HG03342 (cell line): ENCODE measurements around the gene CLCF1.
A peak's percentile ranks its signal among the peaks of the same experiment; 100 is the strongest.
"Not testable (repeated sequence)": the region's sequence is repeated elsewhere in the genome, so short reads cannot be mapped to it uniquely, and the experiment has no call there.

Source experiments
- ATAC-seq: cut with Tn5 transposase; IDR thresholded peaks from one replicate; pipeline ENCODE4 v1.9.1; 2021; ENCODE audit warnings: mild to moderate bottlenecking, moderate library complexity; ENCODE audit not compliant: unreplicated experiment

The CLCF1 gene

GRCh38 chr11:67345247-67345919 lies 28.0 kb downstream of the CLCF1 start:
- no peak for ATAC-seq

DNA sequence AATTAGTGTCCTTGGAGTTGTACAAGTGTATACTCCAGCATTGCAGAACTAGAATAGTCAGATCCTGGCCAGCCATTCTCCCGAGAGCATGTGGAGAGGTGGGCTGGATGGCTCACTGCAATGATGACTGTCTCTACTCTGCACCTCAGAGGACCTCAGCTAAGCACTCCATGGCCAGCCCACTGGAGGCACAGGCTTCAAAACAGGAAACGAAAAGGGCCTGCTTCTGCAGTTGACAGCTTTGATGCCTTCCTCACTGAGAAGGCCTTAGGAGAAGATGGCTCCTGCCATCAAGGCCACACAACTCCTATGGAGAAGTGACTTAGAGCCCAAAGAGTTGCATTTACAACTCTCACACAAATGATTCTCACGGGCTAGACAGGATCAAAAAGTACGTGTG lies 29.1 kb downstream of the CLCF1 start:
- no peak for ATAC-seq

DNA sequence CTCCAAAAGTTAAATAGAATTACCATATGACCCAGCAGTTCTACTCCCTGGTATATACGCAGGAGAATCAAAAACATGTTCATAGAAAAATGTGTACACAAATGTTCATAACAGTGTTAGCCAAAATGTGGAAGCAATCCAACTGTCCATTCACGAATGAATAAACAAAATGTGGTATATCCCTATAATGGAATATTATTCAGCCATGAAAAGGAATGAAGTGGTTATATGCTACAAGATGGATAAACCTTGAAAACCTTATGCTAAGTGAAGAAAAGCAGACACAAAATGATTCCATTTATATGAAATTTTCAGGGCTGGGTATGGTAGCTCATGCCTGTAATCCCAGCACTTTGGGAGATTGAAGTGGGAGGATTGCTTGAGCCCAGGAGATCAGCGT lies 36.1 kb downstream of the CLCF1 start:
- no peak for ATAC-seq

GRCh38 chr11:67332081-67332691 lies 41.2 kb downstream of the CLCF1 start:
- ATAC-seq: no peak

- no peak for ATAC-seq
Observed at GRCh38 chr11:67323526-67323925, 49.9 kb downstream of the CLCF1 start.

- ATAC-seq: no peak
Observed at GRCh38 chr11:67322049-67322448, 51.3 kb downstream of the CLCF1 start.

- ATAC-seq: no peak
Observed at GRCh38 chr11:67321313-67321871, 52.0 kb downstream of the CLCF1 start.

DNA sequence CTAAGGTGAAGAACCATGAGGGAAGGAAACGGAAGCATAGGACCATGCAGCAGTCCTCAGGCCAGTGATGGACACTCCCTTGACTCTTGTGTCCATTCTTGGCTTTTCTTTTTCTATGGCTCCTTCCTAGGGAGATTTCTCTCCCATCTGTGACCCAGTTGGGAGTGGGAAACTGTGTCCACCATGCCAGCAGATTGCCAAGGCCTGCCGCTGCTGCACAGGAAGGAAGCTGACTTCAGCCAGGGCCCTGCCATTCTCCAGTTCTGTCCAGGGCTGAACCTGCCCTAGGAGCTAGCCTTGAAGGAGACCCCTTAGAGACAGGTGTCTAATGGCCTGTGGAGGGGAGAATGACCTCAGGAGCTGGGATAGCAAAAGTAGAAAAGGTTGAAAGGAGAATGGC lies 52.7 kb downstream of the CLCF1 start:
- no peak for ATAC-seq

- ATAC-seq: no peak
Observed at GRCh38 chr11:67320011-67320410, 53.4 kb downstream of the CLCF1 start.

DNA sequence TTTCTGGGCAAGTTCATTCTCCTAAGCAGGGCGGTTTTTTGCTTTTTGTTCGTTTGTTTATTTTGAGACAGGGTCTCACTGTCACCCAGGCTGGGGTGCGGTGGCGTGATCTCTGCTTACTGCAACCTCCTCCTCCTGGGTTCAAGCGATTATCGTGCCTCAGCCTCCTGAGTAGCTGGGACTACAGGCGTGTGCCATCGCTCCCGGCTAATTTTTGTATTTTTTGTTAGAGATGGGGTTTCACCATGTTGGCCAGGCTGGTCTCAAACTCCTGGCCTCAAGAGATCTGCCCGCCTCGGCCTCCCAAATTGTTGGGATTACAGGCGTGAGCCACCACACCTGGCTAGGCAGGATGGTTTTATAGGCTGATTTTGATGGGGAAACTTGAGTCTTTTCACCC lies 54.5 kb downstream of the CLCF1 start:
- not testable (repeated sequence) for ATAC-seq

DNA sequence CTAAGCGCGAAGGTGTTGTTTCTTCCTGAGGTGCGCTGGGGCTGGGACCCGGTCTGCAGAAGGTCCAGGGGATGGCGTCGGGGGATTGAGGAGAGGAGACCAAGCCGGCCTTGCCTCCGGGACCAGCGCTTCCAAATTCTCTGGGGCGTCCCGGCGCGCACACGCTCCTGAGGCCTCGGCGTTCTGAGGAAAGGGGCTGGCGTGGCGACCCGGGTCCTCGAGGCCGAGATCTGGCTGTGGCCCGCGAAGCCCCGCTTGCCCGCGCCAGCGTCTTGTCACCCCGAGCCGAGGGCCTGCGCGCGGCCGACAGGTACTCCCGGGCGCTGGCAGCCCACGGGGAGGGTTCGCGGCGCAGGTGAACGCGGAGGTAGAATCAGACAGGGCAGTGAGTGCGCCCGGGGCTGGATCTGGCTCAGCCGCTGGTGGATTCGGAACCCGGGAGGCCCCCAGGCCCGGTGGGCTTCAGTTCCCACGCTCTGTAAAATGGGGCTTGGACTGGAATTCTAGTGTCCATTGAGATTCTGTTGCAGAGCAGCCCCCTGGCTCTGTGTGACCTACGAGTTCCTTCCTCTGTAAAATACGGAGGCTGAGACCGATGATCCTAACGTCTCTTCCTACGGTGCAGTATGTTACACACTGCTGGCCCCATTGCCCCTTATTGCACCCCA lies 55.4 kb downstream of the CLCF1 start:
- no peak for ATAC-seq

DNA sequence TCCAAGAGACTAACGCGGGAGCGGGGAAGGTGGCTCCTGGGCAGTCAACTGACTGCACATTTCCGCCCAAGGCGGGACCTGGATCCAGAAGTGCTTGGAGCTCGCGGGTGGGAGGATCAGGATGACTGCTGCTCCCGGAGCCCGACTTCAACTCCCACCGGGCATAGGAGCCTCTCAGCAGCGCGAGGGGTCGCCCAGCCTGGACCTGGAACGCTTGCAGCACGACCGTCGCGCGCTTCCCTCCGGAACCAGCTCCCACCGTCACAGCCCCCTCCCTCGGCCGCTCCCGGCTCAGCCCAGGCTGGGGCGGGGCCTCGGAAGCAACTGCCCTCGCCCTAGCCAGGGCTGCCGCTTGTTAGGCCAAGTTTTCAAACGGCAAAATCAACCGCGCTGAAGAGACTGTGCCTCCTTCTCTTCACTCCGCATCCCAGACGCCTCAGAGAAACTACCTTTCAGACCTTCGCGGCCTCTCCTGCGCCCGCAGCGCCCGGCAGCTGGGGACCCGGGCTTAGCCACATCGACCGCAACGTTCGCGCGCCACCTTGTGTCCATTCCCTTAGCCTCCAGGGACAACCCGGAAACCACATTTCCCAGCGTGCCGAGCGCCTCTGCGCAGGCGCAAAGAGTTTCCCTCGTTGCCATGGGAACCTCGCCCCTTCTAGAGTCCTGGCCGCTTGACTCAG lies 56.1 kb downstream of the CLCF1 start:
- ATAC-seq: peak; percentile 81

DNA sequence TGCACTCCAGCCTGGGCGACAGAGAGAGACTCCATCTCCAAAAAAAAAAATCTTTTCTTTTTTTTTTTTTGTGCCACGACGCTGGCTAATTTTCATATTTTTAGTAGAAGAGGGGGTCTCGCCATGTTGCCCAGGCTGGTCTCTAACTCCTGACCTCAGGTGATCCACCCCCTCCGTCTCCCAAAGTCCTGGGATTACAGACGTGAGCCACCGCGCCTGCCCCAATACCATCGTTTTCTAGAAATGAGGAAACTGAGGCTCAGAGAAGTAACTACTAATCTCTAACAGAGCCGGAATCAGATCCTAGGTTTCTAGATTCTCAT lies 56.6 kb downstream of the CLCF1 start:
- no peak for ATAC-seq

DNA sequence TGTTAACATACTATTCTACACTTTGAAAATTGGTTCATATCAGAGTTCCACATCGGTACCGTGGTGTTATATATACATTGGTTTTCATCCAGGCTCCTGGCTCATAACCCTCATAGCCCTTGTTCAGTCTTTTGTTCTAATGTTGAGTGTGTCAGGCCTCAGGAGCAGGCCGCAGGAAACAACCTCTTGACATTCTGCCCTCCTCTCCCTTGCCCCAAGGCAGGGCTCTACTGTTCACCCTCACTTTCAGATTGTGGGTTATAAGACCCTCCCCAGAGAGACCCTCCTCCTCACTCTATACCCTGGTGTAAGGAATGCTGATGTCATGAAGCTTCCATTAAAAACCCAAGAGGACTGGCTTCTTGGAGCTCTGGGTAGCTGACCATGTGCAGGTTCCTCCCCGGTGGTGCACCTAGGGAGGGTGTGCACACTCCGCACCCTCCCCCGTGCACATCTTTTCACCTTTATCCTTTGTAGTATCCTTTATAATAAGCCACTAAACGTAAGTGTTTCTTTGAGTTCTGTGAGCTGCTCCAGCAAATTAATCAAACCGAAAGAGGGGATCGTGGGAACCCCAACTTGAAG lies 58.0 kb downstream of the CLCF1 start:
- no peak for ATAC-seq

DNA sequence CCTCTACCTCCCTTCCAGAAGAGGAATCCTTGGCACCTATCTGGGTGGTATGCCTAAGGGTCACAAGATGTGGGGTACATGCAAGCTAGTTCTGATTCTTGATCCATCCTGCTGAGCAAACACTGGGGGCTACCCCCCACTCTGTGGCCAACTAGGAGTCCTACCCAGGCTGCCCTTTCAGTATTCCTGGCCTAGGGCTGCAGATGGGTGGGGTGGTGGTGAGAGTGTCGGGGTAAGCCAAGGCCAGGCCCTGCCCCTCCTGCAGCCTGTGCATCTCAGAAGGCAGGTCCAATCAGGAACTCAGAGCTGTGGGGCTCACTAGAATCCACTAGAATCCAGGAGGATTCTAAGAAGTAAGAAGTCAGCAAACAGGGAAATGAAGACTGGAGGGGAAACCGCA lies 59.2 kb downstream of the CLCF1 start:
- ATAC-seq: no peak
